Kidney epithelial cell (primary cell): ENCODE measurements around the gene AMIGO2. TPM values are rescaled to one million over a fixed set of nuclear protein-coding genes. Genes with fewer than 3 reads are reported as not detected.
"Not testable (repeated sequence)": the region's sequence is repeated elsewhere in the genome, so short reads cannot be mapped to it uniquely, and the experiment has no call there.

ENCODE experiments used
- DNase-seq: peaks from one replicate; pipeline ENCODE4 v3.0.0-alpha.2; 2010; ENCODE audit warnings: low read depth
- H3K27me3 ChIP-seq: 2 replicates; pipeline ENCODE4 v1.6.0; 2011; ENCODE audit warnings: low read length; ENCODE audit not compliant: control insufficient read depth, insufficient read depth
- H3K36me3 ChIP-seq: 2 replicates; pipeline ENCODE4 v1.5.1; 2011; ENCODE audit warnings: low read length; ENCODE audit not compliant: control insufficient read depth, insufficient read depth
- H3K4me3 ChIP-seq: 2 replicates; pipeline ENCODE4 v1.5.1; 2011; ENCODE audit warnings: low read depth, mild to moderate bottlenecking, control low read depth, low read length
- CTCF ChIP-seq: IDR thresholded peaks from 2 replicates; pipeline ENCODE4 v1.5.1; 2011; ENCODE audit warnings: mild to moderate bottlenecking, moderate library complexity, low read length, control low read depth, inconsistent platforms; ENCODE audit not compliant: insufficient read depth, poor library complexity, severe bottlenecking
- total RNA-seq: library from RNA; depleted of rRNA; stranded (reverse); fragments of >200 nt; gene quantifications from 2 replicates; pipeline ENCODE4 v1.2.3, GENCODE V29; 2015

AMIGO2 gene
- total RNA-seq, 1 donor from 2014 or later: 284 TPM

- DNase-seq: no peak
- H3K27me3 ChIP-seq: no peaks in the 10 kb centered on the region
- H3K36me3 ChIP-seq: no peaks in the 10 kb centered on the region
- H3K4me3 ChIP-seq: no peak overlapping the region
- no peak for TF ChIP-seq CTCF
Measured at GRCh38 chr12:47053961-47054360, 25.8 kb downstream of the AMIGO2 start.

GRCh38 chr12:47052274-47052673, 27.5 kb downstream of the AMIGO2 start:
- TF ChIP-seq CTCF: no peak
- Histone ChIP-seq H3K36me3 (no peaks in the 10 kb centered on the region), H3K4me3 (no peak overlapping the region), H3K27me3 (no peaks in the 10 kb centered on the region)
- no peak for DNase-seq

GRCh38 chr12:47051291-47051690, 28.5 kb downstream of the AMIGO2 start:
- H3K36me3 ChIP-seq, DNase-seq, H3K27me3 ChIP-seq, H3K4me3 ChIP-seq: not testable (repeated sequence)

- H3K27me3 ChIP-seq: no peaks in the 10 kb centered on the region
- H3K4me3 ChIP-seq: no peak overlapping the region
- no peaks in the 10 kb centered on the region for H3K36me3 ChIP-seq
- DNase-seq: no peak
- TF ChIP-seq CTCF: no peak
Measured at GRCh38 chr12:47048541-47048940, 31.2 kb downstream of the AMIGO2 start.

GRCh38 chr12:47041327-47041726, 38.4 kb downstream of the AMIGO2 start:
- no peak for TF ChIP-seq CTCF

GRCh38 chr12:47039756-47040155, 40.0 kb downstream of the AMIGO2 start:
- peaks cover 2% of the 10 kb centered on the region for H3K36me3 ChIP-seq
- no peaks in the 10 kb centered on the region for H3K27me3 ChIP-seq
- no peak for DNase-seq
- no peak overlapping the region for H3K4me3 ChIP-seq
- no peak for TF ChIP-seq CTCF

More at GRCh38 chr12:47041327-47041726, 38.4 kb downstream of the AMIGO2 start:
- Histone ChIP-seq H3K4me3 (no peak overlapping the region), H3K27me3 (no peaks in the 10 kb centered on the region), H3K36me3 (peaks cover 2% of the 10 kb centered on the region)
- no peak for DNase-seq

GRCh38 chr12:47039079-47039478, 40.7 kb downstream of the AMIGO2 start:
- Histone ChIP-seq H3K36me3 (peaks cover 2% of the 10 kb centered on the region), H3K4me3 (no peak overlapping the region), H3K27me3 (no peaks in the 10 kb centered on the region)
- TF ChIP-seq CTCF: no peak
- no peak for DNase-seq
